ENCODE measurements around the gene ASAP2. TPM values are rescaled to one million over a fixed set of nuclear protein-coding genes. Genes with fewer than 3 reads are reported as not detected.

ASAP2 gene
- total and polyA plus RNA-seq, 9 of the 15 experiments (the other 6 are each of a cell fraction or from before 2014, with no cell fraction given) = 0.06 to 4.3 (median 3.1) TPM

GRCh38 chr2:9412781-9413180 lies 206.2 kb downstream of the ASAP2 start (continued):
- TF ChIP-seq ATF3 (IDR thresholded peaks at IDR 0.05) (no peak), ATF3 (CRISPR knock-in tag; conservative IDR thresholded peaks at IDR 0.05) (no peak)

- Histone ChIP-seq H3K9me3 (replicated peaks; ENCODE audit: control insufficient read depth, insufficient read depth, low read depth, low read length) (no peaks in the 10 kb centered on the region), H3K4me2 (ENCODE audit: insufficient read depth, low read length) (no peak overlapping the region), H3K9me1 (ENCODE audit: control insufficient read depth, insufficient read depth, low read length) (no peaks in the 10 kb centered on the region), H4K20me1 (replicated peaks; ENCODE audit: control insufficient read depth, insufficient read depth, low read length) (no peaks in the 10 kb centered on the region), H3K79me2 (ENCODE audit: control insufficient read depth, insufficient read depth, low read length) (peaks cover 4% of the 10 kb centered on the region; the same call in 2 of the 3 replicates), H3K27me3 (ENCODE audit: control insufficient read depth in 2 of 2, insufficient read depth in 2 of 2, low read length in 2 of 2) (no peaks in the 10 kb centered on the region), H3K9ac (ENCODE audit: insufficient read depth in 1 of 2, low read depth in 2 of 2, low read length in 2 of 2) (0 out of 4 replicates have a peak overlapping the region, but pooled peaks of 1 of the 2 experiments have one; percentile 14), H3K27ac (ENCODE audit: extremely low read depth, low read depth, low read length) (no peak overlapping the region), H2AFZ (ENCODE audit: low read depth, low read length) (no peak overlapping the region), H3K4me3 (no peak overlapping the region), H3K4me1 (replicated peaks in 1 of 2; ENCODE audit: control insufficient read depth in 2 of 2, insufficient read depth in 2 of 2, low read length in 2 of 2) (peaks cover 0 to 3% of the 10 kb centered on the region in 2 experiments; a peak in 1 of 5 replicates), H3K36me3 (ENCODE audit: control insufficient read depth, insufficient read depth, low read length) (peaks cover 29% of the 10 kb centered on the region; the same call in 2 of the 3 replicates)
- DNase-seq (ENCODE audit: extremely low read depth in 1 of 4, low spot score in 3 of 4) (no peak), ATAC-seq (peak; percentile 36; the same call in 2 of the 3 replicates), FAIRE-seq (no peak)
- intact Hi-C loops (cut with micrococcal nuclease) (no loop called here), in situ Hi-C loops (cut with MboI) (no loop called here)
- 83% methylated on average over 12 of the region's 16 CpGs for WGBS (ENCODE audit: insufficient coverage, low coverage, missing lambda C conversion rate)
- POLR2A ChIA-PET = interaction anchor here (0.9 kb wide), 1 partner anchor 27 kb away, joined by 4 read pairs; no protein-coding TSS in a partner anchor
- no TSS peak for BruUV-seq (replicated peaks)
- CTCF ChIA-PET (ENCODE audit: low intra/inter-chr PET ratio) = no interaction called here
- TF ChIP-seq USF1 (CRISPR knock-in tag; IDR thresholded peaks at IDR 0.05) (no peak), RCOR1 (IDR thresholded peaks at IDR 0.05; ENCODE audit: borderline replicate concordance in 1 of 2, low read depth in 2 of 2, low read length in 2 of 2) (no peak), CBX8 (IDR thresholded peaks at IDR 0.05; ENCODE audit: borderline replicate concordance, extremely low read depth, low read depth, low read length, poor library complexity, severe bottlenecking) (no peak), TOE1 (IDR thresholded peaks at IDR 0.05; ENCODE audit: borderline replicate concordance) (no peak), TOE1 (CRISPR knock-in tag; IDR thresholded peaks at IDR 0.05; ENCODE audit: borderline replicate concordance, low read depth) (no peak), XRCC5 (IDR thresholded peaks at IDR 0.05; ENCODE audit: low read depth, low read length) (no peak), DNMT1 (IDR thresholded peaks at IDR 0.05) (no peak), ZNF445 (CRISPR knock-in tag; IDR thresholded peaks at IDR 0.05; ENCODE audit: low read depth) (no peak), E2F1 (CRISPR knock-in tag; IDR thresholded peaks at IDR 0.05) (no peak), NR2C2 (CRISPR knock-in tag; IDR thresholded peaks at IDR 0.05) (no peak), NR2C2 (tag; IDR thresholded peaks at IDR 0.05) (no peak), ZNF512 (tag; IDR thresholded peaks at IDR 0.05) (no peak)
These were observed 209.0 kb downstream of the ASAP2 start for GRCh38 chr2:9415516-9416169.
